ENCODE data around the gene P4HA1.

The P4HA1 gene

GRCh38 chr10:73131301-73131700 lies 34.6 kb upstream of the P4HA1 start:
- in situ Hi-C loops (cut with MboI; ENCODE audit: low pct_unique_long_range_greater_than_20kb, low sequenced_read_pairs, unreplicated experiment) = no loop called here
- TF ChIP-seq CTCF (IDR thresholded peaks at IDR 0.05; ENCODE audit: extremely low read depth, insufficient read depth, missing control alignments) = no peak
- DNase-seq (ENCODE audit: low spot score) = no peak

- TF ChIP-seq CTCF (IDR thresholded peaks at IDR 0.05; ENCODE audit: extremely low read depth, insufficient read depth, missing control alignments) = no peak
- no peak for DNase-seq (ENCODE audit: low spot score)
- in situ Hi-C loops (cut with MboI; ENCODE audit: low pct_unique_long_range_greater_than_20kb, low sequenced_read_pairs, unreplicated experiment) = no loop called here
These were observed 29.7 kb upstream of the P4HA1 start for GRCh38 chr10:73126343-73126742.

GRCh38 chr10:73119952-73120351 lies 23.3 kb upstream of the P4HA1 start:
- no peak for DNase-seq (ENCODE audit: low spot score)
- in situ Hi-C loops (cut with MboI; ENCODE audit: low pct_unique_long_range_greater_than_20kb, low sequenced_read_pairs, unreplicated experiment) = no loop called here
- TF ChIP-seq CTCF (IDR thresholded peaks at IDR 0.05; ENCODE audit: extremely low read depth, insufficient read depth, missing control alignments) = no peak

GRCh38 chr10:73119457-73119856 lies 22.8 kb upstream of the P4HA1 start:
- in situ Hi-C loops (cut with MboI; ENCODE audit: low pct_unique_long_range_greater_than_20kb, low sequenced_read_pairs, unreplicated experiment) = no loop called here
- DNase-seq (ENCODE audit: low spot score) = no peak
- no peak for TF ChIP-seq CTCF (IDR thresholded peaks at IDR 0.05; ENCODE audit: extremely low read depth, insufficient read depth, missing control alignments)

- TF ChIP-seq CTCF (IDR thresholded peaks at IDR 0.05; ENCODE audit: extremely low read depth, insufficient read depth, missing control alignments) = no peak
- DNase-seq (ENCODE audit: low spot score) = peak; percentile 75
- in situ Hi-C loops (cut with MboI; ENCODE audit: low pct_unique_long_range_greater_than_20kb, low sequenced_read_pairs, unreplicated experiment) = no loop called here
These were observed 21.5 kb upstream of the P4HA1 start for GRCh38 chr10:73117976-73118743.

GRCh38 chr10:73116017-73116416 lies 19.4 kb upstream of the P4HA1 start:
- in situ Hi-C loops (cut with MboI; ENCODE audit: low pct_unique_long_range_greater_than_20kb, low sequenced_read_pairs, unreplicated experiment) = no loop called here
- DNase-seq (ENCODE audit: low spot score) = no peak
- no peak for TF ChIP-seq CTCF (IDR thresholded peaks at IDR 0.05; ENCODE audit: extremely low read depth, insufficient read depth, missing control alignments)

Measured in GM13977 (cell line).